HG03342 (cell line): ENCODE measurements around the gene SLC17A7.

Experiments
- ATAC-seq: cut with Tn5 transposase; IDR thresholded peaks from one replicate; pipeline ENCODE4 v1.9.1; 2021; ENCODE audit warnings: mild to moderate bottlenecking, moderate library complexity; ENCODE audit not compliant: unreplicated experiment

SLC17A7 gene

GRCh38 chr19:49411681-49412326, 29.5 kb downstream of the SLC17A7 start:
- ATAC-seq = no peak

GRCh38 chr19:49409441-49410029, 31.8 kb downstream of the SLC17A7 start:
- ATAC-seq = no peak

- ATAC-seq = no peak
Measured at GRCh38 chr19:49408816-49409440, 32.4 kb downstream of the SLC17A7 start.

GRCh38 chr19:49407482-49408015, 33.8 kb downstream of the SLC17A7 start:
- no peak for ATAC-seq

- no peak for ATAC-seq
Measured at GRCh38 chr19:49407079-49407478, 34.2 kb downstream of the SLC17A7 start.

GRCh38 chr19:49403404-49404187, 37.7 kb downstream of the SLC17A7 start:
- no peak for ATAC-seq

- no peak for ATAC-seq
Measured at GRCh38 chr19:49400029-49400428, 41.3 kb downstream of the SLC17A7 start.

- no peak for ATAC-seq
Measured at GRCh38 chr19:49398931-49399330, 42.4 kb downstream of the SLC17A7 start.

GRCh38 chr19:49398001-49398615, 43.2 kb downstream of the SLC17A7 start:
- no peak for ATAC-seq

- ATAC-seq = no peak
Measured at GRCh38 chr19:49396738-49397505, 44.4 kb downstream of the SLC17A7 start.

GRCh38 chr19:49395581-49396407, 45.5 kb downstream of the SLC17A7 start:
- no peak for ATAC-seq

GRCh38 chr19:49393881-49394280, 47.4 kb downstream of the SLC17A7 start:
- no peak for ATAC-seq

GRCh38 chr19:49391581-49392399, 49.5 kb downstream of the SLC17A7 start:
- ATAC-seq = no peak

GRCh38 chr19:49390929-49391359, 50.4 kb downstream of the SLC17A7 start:
- no peak for ATAC-seq

- ATAC-seq = no peak
Measured at GRCh38 chr19:49390131-49390928, 51.0 kb downstream of the SLC17A7 start.

GRCh38 chr19:49389406-49389805, 51.9 kb downstream of the SLC17A7 start:
- ATAC-seq = no peak

- ATAC-seq = no peak
Measured at GRCh38 chr19:49387936-49388372, 53.4 kb downstream of the SLC17A7 start, which contains the start of gene KASH5. KASH5 (plus strand) TSS chr19:49388249; CDS start chr19:49390884, 2,635 bp downstream.
